ENCODE measurements around the gene SUV39H1.

SUV39H1 gene

GRCh38 chrX:48700951-48701653, 4.6 kb downstream of the SUV39H1 start:
- Histone ChIP-seq H3K27ac (ENCODE audit: poor library complexity, severe bottlenecking) (no peak overlapping the region), H3K27me3 (ENCODE audit: insufficient read depth, poor library complexity, severe bottlenecking) (no peaks in the 10 kb centered on the region), H3K4me1 (ENCODE audit: insufficient read depth, poor library complexity, severe bottlenecking) (peaks cover 16% of the 10 kb centered on the region), H3K4me3 (ENCODE audit: severe bottlenecking) (no peak overlapping the region), H3K36me3 (ENCODE audit: low read depth) (peaks cover 22% of the 10 kb centered on the region), H3K9me3 (ENCODE audit: severe bottlenecking) (no peaks in the 10 kb centered on the region)
- no peak for ATAC-seq (ENCODE audit: low read depth)
- no peak for TF ChIP-seq CTCF (IDR thresholded peaks at IDR 0.05; ENCODE audit: poor library complexity, severe bottlenecking)
- DNase-seq (ENCODE audit: low spot score): no peak

GRCh38 chrX:48702032-48702431, 5.5 kb downstream of the SUV39H1 start:
- no peak for TF ChIP-seq CTCF (IDR thresholded peaks at IDR 0.05; ENCODE audit: poor library complexity, severe bottlenecking)
- no peaks in the 10 kb centered on the region for H3K27me3 ChIP-seq (ENCODE audit: insufficient read depth, poor library complexity, severe bottlenecking)
- DNase-seq (ENCODE audit: low spot score) (no peak), ATAC-seq (ENCODE audit: low read depth) (no peak)
- no peaks in the 10 kb centered on the region for H3K9me3 ChIP-seq (ENCODE audit: severe bottlenecking)
- peak overlapping the region; percentile 80 for H3K27ac ChIP-seq (ENCODE audit: poor library complexity, severe bottlenecking)
- H3K36me3 ChIP-seq (ENCODE audit: low read depth): peaks cover 22% of the 10 kb centered on the region
- H3K4me3 ChIP-seq (ENCODE audit: severe bottlenecking): no peak overlapping the region
- H3K4me1 ChIP-seq (ENCODE audit: insufficient read depth, poor library complexity, severe bottlenecking): peaks cover 16% of the 10 kb centered on the region

DNA sequence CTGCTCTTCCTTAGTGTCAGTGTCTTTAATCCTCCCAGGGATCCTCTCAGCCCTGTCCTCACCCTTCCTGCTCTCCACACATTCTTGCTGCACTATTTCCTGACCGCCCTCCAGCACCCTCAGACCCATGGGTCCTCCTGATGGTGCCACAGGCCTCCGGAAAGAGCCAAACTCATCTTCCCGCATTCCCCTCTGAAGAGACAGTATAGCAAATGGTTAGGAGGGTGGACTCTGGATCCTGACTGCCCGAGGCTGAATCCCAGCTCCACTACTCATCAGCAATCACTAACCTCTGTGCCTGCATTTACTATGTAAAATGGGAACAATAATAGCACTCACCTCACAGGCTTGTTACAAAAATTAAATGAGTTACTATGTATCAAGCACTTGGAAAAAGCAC, 6.2 kb downstream of the SUV39H1 start:
- Histone ChIP-seq H3K4me1 (ENCODE audit: insufficient read depth, poor library complexity, severe bottlenecking) (peaks cover 16% of the 10 kb centered on the region), H3K9me3 (ENCODE audit: severe bottlenecking) (no peaks in the 10 kb centered on the region), H3K36me3 (ENCODE audit: low read depth) (peaks cover 22% of the 10 kb centered on the region), H3K4me3 (ENCODE audit: severe bottlenecking) (no peak overlapping the region), H3K27me3 (ENCODE audit: insufficient read depth, poor library complexity, severe bottlenecking) (no peaks in the 10 kb centered on the region), H3K27ac (ENCODE audit: poor library complexity, severe bottlenecking) (peak overlapping the region; percentile 80)
- DNase-seq (ENCODE audit: low spot score) (no peak), ATAC-seq (ENCODE audit: low read depth) (no peak)
- TF ChIP-seq CTCF (IDR thresholded peaks at IDR 0.05; ENCODE audit: poor library complexity, severe bottlenecking): no peak

GRCh38 chrX:48703228-48703627, 6.7 kb downstream of the SUV39H1 start:
- H3K27ac ChIP-seq (ENCODE audit: poor library complexity, severe bottlenecking): peak overlapping the region; percentile 80
- no peak for TF ChIP-seq CTCF (IDR thresholded peaks at IDR 0.05; ENCODE audit: poor library complexity, severe bottlenecking)
- no peak for DNase-seq (ENCODE audit: low spot score)
- no peaks in the 10 kb centered on the region for H3K9me3 ChIP-seq (ENCODE audit: severe bottlenecking)
- H3K4me1 ChIP-seq (ENCODE audit: insufficient read depth, poor library complexity, severe bottlenecking): peaks cover 16% of the 10 kb centered on the region
- no peak for ATAC-seq (ENCODE audit: low read depth)
- peaks cover 22% of the 10 kb centered on the region for H3K36me3 ChIP-seq (ENCODE audit: low read depth)
- no peak overlapping the region for H3K4me3 ChIP-seq (ENCODE audit: severe bottlenecking)
- no peaks in the 10 kb centered on the region for H3K27me3 ChIP-seq (ENCODE audit: insufficient read depth, poor library complexity, severe bottlenecking)

All from RWPE2 (cell line).